Activated B cell treated with CpG ODN at 0.5 μM for 24 hours (primary cell): ENCODE results near the gene WFDC5. TPM values are rescaled to one million over a fixed set of nuclear protein-coding genes. Genes with fewer than 3 reads are reported as not detected.

Source experiments
- ATAC-seq: fragments of 200-7000 bp; cut with Tn5 transposase; one replicate; pipeline ENCODE4 v1.10.0; 2021; ENCODE audit warnings: low read depth, mild to moderate bottlenecking, moderate library complexity
- CTCF ChIA-PET: fragments of 350-600 bp; sonication (Branson Sonifier 250); formaldehyde crosslinking; loops from one replicate; lab custom pipeline; 2021; ENCODE audit warnings: antibody characterized with exemption; lab: Charles Lee
- POLR2A ChIA-PET: fragments of 350-600 bp; sonication (Branson Sonifier 250); formaldehyde crosslinking; loops from one replicate; lab custom pipeline; 2021; ENCODE audit warnings: antibody characterized with exemption; lab: Charles Lee
- DNase-seq: peaks from one replicate; pipeline ENCODE4 v3.0.0; 2022
- H3K27ac Mint-ChIP-seq: one replicate; pipeline ENCODE4 v1.8.0; 2020; ENCODE audit warnings: mixed read lengths
- H3K27me3 Mint-ChIP-seq: one replicate; pipeline ENCODE4 v1.8.0; 2021; ENCODE audit warnings: mixed read lengths
- H3K36me3 Mint-ChIP-seq: one replicate; pipeline ENCODE4 v1.8.0; 2021; ENCODE audit warnings: low read depth, mixed read lengths
- H3K4me1 Mint-ChIP-seq: one replicate; pipeline ENCODE4 v1.8.0; 2021; ENCODE audit warnings: mixed read lengths
- H3K4me3 Mint-ChIP-seq: one replicate; pipeline ENCODE4 v1.8.0; 2020; ENCODE audit warnings: mild to moderate bottlenecking, mixed read lengths
- H3K9me3 Mint-ChIP-seq: one replicate; pipeline ENCODE4 v1.8.0; 2020; ENCODE audit warnings: mixed read lengths
- intact Hi-C: fragments of 100-400 bp; cut with micrococcal nuclease; formaldehyde crosslinking; loops from one replicate; pipeline ENCODE4 v1.15.1; 2024
- total RNA-seq: library from RNA; stranded (reverse); gene quantifications from 2 replicates; pipeline ENCODE4 v1.2.3, GENCODE V29; 2022
- TF ChIP-seq, protein P1 (sequence below): fragments of 200-600 bp; IDR thresholded peaks from one replicate; pipeline ENCODE4 v1.8.0; 2022; ENCODE audit warnings: antibody characterized with exemption, mild to moderate bottlenecking

WFDC5 gene
- total RNA-seq, 1 donor from 2014 or later: not detected

DNA sequence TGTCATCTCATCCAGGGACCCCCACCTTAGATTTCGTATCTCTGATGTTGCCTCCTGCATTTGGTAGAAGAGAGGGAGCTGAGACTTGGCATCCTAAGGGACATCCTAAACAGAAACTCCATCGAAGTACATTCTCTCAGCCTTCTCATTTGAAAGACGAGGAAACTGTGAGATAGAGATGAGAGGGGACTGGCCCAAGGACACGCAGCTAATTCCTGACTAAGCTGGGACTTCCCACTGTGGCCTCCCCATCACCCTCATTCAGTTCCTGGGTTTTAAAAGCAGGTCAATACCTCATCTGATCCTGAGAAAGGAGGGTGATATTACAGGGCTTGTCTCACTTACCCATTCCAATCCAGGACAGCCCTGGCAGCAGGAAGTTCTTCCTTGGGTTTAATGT lies 855 bp upstream of the WFDC5 start:
- ATAC-seq: no peak
- no peak overlapping the region for H3K4me3 Mint-ChIP-seq
- POLR2A ChIA-PET: no interaction called here

DNA sequence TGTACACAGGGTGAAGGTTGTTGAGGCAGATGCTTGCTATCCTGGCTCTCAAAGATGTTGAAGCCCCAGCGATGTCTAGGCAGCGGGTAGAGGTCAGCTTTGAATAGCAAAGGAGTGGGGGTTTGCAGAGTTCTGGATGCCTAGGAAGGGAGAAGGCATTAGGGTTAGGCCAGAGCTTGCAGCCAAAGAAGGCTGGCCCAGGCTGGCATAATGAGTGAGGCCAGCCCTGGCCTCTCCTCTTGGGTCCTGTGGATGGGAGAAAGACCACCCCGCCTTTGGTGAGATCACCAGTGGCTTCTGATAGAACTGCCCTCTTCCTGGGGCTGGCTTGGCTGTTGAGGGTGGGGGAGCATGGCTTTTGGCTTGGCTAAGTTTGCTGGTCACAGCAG lies 406 bp upstream of the WFDC5 start:
- H3K9me3 Mint-ChIP-seq: no peaks in the 10 kb centered on the region
- H3K27ac Mint-ChIP-seq: no peak overlapping the region
- H3K36me3 Mint-ChIP-seq: no peaks in the 10 kb centered on the region
- H3K4me1 Mint-ChIP-seq: no peaks in the 10 kb centered on the region
- ChIA-PET CTCF (no interaction called here), POLR2A (no interaction called here)
- intact Hi-C loops: no loop called here
- H3K4me3 Mint-ChIP-seq: no peak overlapping the region
- no peak for DNase-seq
- peaks cover 21% of the 10 kb centered on the region for H3K27me3 Mint-ChIP-seq
- no peak for ATAC-seq
- TF ChIP-seq, protein P1, sequence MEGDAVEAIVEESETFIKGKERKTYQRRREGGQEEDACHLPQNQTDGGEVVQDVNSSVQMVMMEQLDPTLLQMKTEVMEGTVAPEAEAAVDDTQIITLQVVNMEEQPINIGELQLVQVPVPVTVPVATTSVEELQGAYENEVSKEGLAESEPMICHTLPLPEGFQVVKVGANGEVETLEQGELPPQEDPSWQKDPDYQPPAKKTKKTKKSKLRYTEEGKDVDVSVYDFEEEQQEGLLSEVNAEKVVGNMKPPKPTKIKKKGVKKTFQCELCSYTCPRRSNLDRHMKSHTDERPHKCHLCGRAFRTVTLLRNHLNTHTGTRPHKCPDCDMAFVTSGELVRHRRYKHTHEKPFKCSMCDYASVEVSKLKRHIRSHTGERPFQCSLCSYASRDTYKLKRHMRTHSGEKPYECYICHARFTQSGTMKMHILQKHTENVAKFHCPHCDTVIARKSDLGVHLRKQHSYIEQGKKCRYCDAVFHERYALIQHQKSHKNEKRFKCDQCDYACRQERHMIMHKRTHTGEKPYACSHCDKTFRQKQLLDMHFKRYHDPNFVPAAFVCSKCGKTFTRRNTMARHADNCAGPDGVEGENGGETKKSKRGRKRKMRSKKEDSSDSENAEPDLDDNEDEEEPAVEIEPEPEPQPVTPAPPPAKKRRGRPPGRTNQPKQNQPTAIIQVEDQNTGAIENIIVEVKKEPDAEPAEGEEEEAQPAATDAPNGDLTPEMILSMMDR: no peak

More for the DNA sequence above, 855 bp upstream of the WFDC5 start:
- Mint-ChIP-seq H3K27ac (no peak overlapping the region), H3K27me3 (peaks cover 21% of the 10 kb centered on the region), H3K36me3 (no peaks in the 10 kb centered on the region), H3K4me1 (no peaks in the 10 kb centered on the region), H3K9me3 (no peaks in the 10 kb centered on the region)
- TF ChIP-seq, protein P1: no peak
- intact Hi-C loops: no loop called here
- DNase-seq: no peak
- CTCF ChIA-PET: no interaction called here

DNA sequence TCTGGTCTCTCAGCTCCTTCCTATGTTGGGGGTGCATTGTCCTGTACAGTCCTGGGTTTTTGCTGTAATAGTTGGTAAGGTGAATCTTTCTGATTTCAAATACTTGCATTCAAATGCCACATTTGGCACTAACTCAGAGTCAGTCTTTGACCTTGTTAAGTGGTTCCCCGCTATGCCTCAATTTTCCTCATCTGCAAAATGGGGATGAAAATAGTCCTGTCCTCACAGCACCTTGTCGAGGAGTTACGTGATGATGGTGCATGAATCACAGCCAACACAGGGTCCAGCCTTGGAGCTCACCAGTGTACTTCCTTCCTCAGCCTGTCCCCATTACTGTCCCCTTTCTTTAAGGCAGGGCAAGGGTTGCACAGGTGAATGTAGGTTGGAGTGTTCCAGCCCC lies 1.1 kb downstream of the WFDC5 start:
- TF ChIP-seq, protein P1: no peak
- ATAC-seq: no peak
- H3K4me1 Mint-ChIP-seq: no peaks in the 10 kb centered on the region
- CTCF ChIA-PET: interaction anchor here (1.1 to 1.2 kb wide), 2 partner anchors 14 to 178 kb away, joined by 3 read pairs; no protein-coding TSS in a partner anchor
- H3K9me3 Mint-ChIP-seq: no peaks in the 10 kb centered on the region
- H3K27me3 Mint-ChIP-seq: peaks cover 15% of the 10 kb centered on the region
- DNase-seq: no peak
- no peak overlapping the region for H3K27ac Mint-ChIP-seq
- intact Hi-C loops: no loop called here
- POLR2A ChIA-PET: no interaction called here
- no peak overlapping the region for H3K4me3 Mint-ChIP-seq
- no peaks in the 10 kb centered on the region for H3K36me3 Mint-ChIP-seq

DNA sequence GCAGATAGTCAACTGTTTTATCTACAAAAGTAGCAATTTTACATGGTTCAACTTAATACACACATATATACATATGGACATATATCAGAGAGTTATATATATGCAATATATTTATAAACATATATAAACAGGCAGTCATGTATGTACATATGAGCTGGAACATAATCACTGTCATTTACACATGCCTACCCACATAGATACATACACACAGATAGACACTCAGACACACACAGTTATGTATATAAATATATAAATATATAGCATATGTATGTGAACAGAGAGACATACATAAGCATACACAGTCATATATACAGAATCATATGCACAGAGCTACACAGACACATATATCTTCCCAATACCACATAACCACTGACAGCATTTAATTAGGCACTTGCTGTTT lies 2.2 kb downstream of the WFDC5 start:
- no peaks in the 10 kb centered on the region for H3K36me3 Mint-ChIP-seq
- ChIA-PET CTCF (interaction anchor here (1.1 to 2.6 kb wide), 5 partner anchors 17 to 894 kb away, joined by 3 to 16 read pairs (median 3); no protein-coding TSS in a partner anchor), POLR2A (no interaction called here)
- peaks cover 11% of the 10 kb centered on the region for H3K27me3 Mint-ChIP-seq
- no peaks in the 10 kb centered on the region for H3K9me3 Mint-ChIP-seq
- no peak for DNase-seq
- intact Hi-C loops: loop anchor here (1.0 kb wide), 1 partner anchor 68 kb away; no protein-coding TSS in a partner anchor
- H3K4me3 Mint-ChIP-seq: no peak overlapping the region
- TF ChIP-seq, protein P1: no peak
- ATAC-seq: no peak
- H3K27ac Mint-ChIP-seq: no peak overlapping the region
- no peaks in the 10 kb centered on the region for H3K4me1 Mint-ChIP-seq

DNA sequence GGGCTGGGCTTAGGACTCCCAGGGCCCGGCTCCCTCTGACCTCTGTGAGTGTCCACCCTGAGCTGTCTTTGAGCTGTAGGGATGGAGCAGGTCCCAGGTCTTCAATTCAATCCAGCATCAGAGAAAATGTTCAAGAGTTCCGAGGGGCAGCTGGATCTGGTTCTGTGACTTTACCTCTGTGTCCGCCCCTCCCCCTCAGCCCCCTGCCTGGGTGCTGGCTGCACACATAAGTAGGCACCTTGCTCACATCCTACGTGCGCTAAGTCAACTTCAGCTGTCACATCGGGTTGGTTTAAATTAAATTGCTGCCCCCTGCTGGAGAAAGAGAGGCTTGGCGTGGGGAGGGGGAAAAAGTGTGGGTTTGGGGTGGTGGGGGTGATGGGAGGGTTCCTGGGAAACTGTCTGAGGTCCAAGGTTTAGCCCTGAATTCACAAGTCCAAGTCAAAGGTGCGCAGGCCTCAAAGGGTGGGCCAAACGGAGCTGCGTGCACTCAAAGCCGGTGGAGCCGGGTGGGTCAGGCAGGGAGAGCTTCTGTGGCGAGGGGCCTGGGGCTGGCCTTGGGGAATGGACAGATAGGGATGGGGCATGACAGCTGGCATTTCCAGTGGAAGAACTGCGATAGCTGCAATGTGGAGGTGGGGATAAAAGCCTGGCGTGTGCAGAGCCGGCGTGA lies 3.0 kb downstream of the WFDC5 start:
- no peak for DNase-seq
- ChIA-PET POLR2A (no interaction called here), CTCF (interaction anchor here (0.8 to 2.6 kb wide), 7 partner anchors 16 to 893 kb away, joined by 3 to 16 read pairs (median 3); no protein-coding TSS in a partner anchor)
- H3K4me3 Mint-ChIP-seq: no peak overlapping the region
- TF ChIP-seq, protein P1: no peak
- no peak overlapping the region for H3K27ac Mint-ChIP-seq
- H3K4me1 Mint-ChIP-seq: no peaks in the 10 kb centered on the region
- H3K9me3 Mint-ChIP-seq: no peaks in the 10 kb centered on the region
- no peak for ATAC-seq
- H3K36me3 Mint-ChIP-seq: no peaks in the 10 kb centered on the region
- intact Hi-C loops: loop anchor here (1.0 kb wide), 1 partner anchor 68 kb away; no protein-coding TSS in a partner anchor
- peaks cover 9% of the 10 kb centered on the region for H3K27me3 Mint-ChIP-seq
